Lower lobe of right lung (tissue), 2 donors: ENCODE results near the gene IDNK. TPM values are rescaled to one million over a fixed set of nuclear protein-coding genes. Genes with fewer than 3 reads are reported as not detected.

Source experiments
- ATAC-seq, 2 donors: fragments of 200-7000 bp; cut with Tn5 transposase; one replicate each; pipeline ENCODE4 v1.9.1; 2020 to 2022; ENCODE audit warnings: mild to moderate bottlenecking in 2 of 2, moderate library complexity in 2 of 2
- DNase-seq: peaks from one replicate; pipeline ENCODE4 v3.0.0-alpha.2; 2020
- H3K27ac ChIP-seq: fragments of 200-600 bp; one replicate; pipeline ENCODE4 v1.8.0; 2022
- H3K27me3 ChIP-seq: fragments of 200-600 bp; one replicate; pipeline ENCODE4 v1.8.0; 2022; ENCODE audit warnings: low read depth
- H3K36me3 ChIP-seq: fragments of 200-600 bp; one replicate; pipeline ENCODE4 v1.8.0; 2022; ENCODE audit warnings: mild to moderate bottlenecking
- H3K4me1 ChIP-seq: fragments of 200-600 bp; one replicate; pipeline ENCODE4 v1.8.0; 2022
- H3K4me3 ChIP-seq: fragments of 200-600 bp; one replicate; pipeline ENCODE4 v1.8.0; 2022; ENCODE audit warnings: mild to moderate bottlenecking
- H3K9me3 ChIP-seq: fragments of 200-600 bp; one replicate; pipeline ENCODE4 v1.8.0; 2022
- CTCF ChIP-seq: fragments of 200-600 bp; IDR thresholded peaks from one replicate; pipeline ENCODE4 v1.8.0; 2022; ENCODE audit warnings: antibody characterized with exemption, mild to moderate bottlenecking
- intact Hi-C: fragments of 100-400 bp; cut with DNase I; formaldehyde crosslinking; loops from one replicate; pipeline ENCODE4 v1.11.0; 2022
- long read RNA-seq: library from polyadenylated mRNA; unstranded; transcript quantifications from one replicate; pipeline ENCODE4 v2.0.0, GENCODE V29; 2021
- total RNA-seq: library from RNA; stranded (reverse); fragmentation: NEBNext Ultra II Directional; extraction: Animal tissue kit (Norgen Biotek cat#: 25700); gene quantifications from one replicate; pipeline ENCODE4 v1.2.1, GENCODE V29; 2021
- donor health status: DM: no; HTN: yes; CAD: no; lungs with severe emphysema.

The IDNK gene
- total RNA-seq = 4.2 TPM
- long read RNA-seq, transcript IDNK-202 (5 exons, 692 nt) = major isoform, 5 of 12 reads
- long read RNA-seq, partial matches to known transcripts = 0 of 12 reads
- long read RNA-seq, other reads (novel, unspliced or antisense) = 6 of 12 reads

DNA sequence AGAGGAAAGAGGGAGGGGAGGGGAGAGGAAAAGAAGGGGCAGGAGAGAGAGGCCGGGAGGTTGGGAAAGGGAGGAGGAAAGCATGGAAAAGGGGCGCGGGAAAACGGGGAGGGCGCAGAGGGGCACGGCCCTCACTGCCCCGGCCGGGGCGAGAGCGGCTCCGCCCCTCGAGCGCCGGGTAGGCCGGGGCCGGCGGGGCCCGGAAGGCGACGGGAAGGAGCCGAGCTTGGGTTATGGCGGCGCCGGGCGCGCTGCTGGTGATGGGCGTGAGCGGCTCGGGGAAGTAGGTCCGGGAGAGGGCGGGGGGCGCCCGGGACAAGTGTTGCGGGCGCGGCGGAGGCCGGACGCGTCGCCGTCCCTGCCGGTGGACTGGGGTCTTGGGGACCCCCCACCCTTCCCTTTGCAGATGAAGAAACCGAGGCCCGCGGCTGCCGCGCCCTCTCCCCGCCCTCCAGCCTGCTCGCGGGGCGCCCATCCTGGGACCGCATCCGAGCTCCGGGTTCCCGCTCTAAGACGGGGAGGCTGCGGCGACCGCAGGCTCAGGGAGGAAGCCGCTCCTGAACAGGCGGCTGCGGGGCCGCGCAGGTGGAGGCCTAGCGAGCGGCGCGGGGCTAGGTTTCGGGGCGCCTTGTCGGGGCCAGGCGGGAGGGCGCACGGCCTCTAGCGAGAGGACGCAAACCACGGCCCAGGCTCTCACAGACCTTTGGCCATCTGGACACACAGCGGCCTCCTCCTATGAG lies at the start of gene IDNK:
Gene IDNK (plus strand): TSS at position 205 of the 740 bp plus-strand sequence. CDS start 29 bp downstream, at position 234.
- no peak for TF ChIP-seq CTCF
- intact Hi-C loops = no loop called here
- peak; percentile 93 to 95 for ATAC-seq

GRCh38 chr9:83574482-83574881 lies 48.5 kb upstream of the IDNK start:
- no peak for ATAC-seq
- DNase-seq = no peak

More for the DNA sequence above, at the start of gene IDNK:
- H3K4me3 ChIP-seq = peak within 1 kb of the TSS; percentile 88
- H3K27me3 ChIP-seq = no peaks in the 10 kb centered on the region
- DNase-seq = peak; percentile 79
- H3K36me3 ChIP-seq = peaks cover 14% of the 10 kb centered on the region
- H3K4me1 ChIP-seq = peaks cover 12% of the 10 kb centered on the region
- no peaks in the 10 kb centered on the region for H3K9me3 ChIP-seq
- H3K27ac ChIP-seq = peak within 1 kb of the TSS; percentile 94

DNA sequence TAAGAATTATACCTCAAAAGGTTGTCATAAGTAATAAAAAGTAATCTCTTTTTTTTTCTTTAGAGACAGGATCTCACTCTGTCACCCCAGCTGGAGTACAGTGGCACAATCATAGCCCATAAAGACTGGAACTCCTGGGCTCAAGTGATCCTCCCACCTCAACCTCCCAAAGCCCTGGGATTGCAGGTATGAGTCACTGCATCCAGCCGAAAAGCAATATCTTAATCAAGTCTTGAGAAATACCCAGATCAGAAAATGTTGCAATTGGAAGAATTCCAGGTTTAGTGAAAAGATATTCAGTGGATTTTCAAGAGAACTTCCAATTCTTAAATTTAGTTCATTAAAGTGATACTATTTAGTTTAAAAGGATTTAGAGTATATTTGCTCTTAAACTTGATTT lies 40.9 kb upstream of the IDNK start:
- Histone ChIP-seq H3K4me1 (no peaks in the 10 kb centered on the region), H3K27ac (no peak overlapping the region), H3K27me3 (no peaks in the 10 kb centered on the region), H3K9me3 (no peaks in the 10 kb centered on the region), H3K36me3 (no peaks in the 10 kb centered on the region), H3K4me3 (no peak overlapping the region)
- no peak for ATAC-seq
- no peak for TF ChIP-seq CTCF
- intact Hi-C loops = no loop called here
- no peak for DNase-seq

More at GRCh38 chr9:83574482-83574881, 48.5 kb upstream of the IDNK start:
- no peaks in the 10 kb centered on the region for H3K27me3 ChIP-seq
- no peaks in the 10 kb centered on the region for H3K36me3 ChIP-seq
- peaks cover 3% of the 10 kb centered on the region for H3K4me1 ChIP-seq
- intact Hi-C loops = no loop called here
- no peak overlapping the region for H3K27ac ChIP-seq
- TF ChIP-seq CTCF = no peak
- no peak overlapping the region for H3K4me3 ChIP-seq
- no peaks in the 10 kb centered on the region for H3K9me3 ChIP-seq

DNA sequence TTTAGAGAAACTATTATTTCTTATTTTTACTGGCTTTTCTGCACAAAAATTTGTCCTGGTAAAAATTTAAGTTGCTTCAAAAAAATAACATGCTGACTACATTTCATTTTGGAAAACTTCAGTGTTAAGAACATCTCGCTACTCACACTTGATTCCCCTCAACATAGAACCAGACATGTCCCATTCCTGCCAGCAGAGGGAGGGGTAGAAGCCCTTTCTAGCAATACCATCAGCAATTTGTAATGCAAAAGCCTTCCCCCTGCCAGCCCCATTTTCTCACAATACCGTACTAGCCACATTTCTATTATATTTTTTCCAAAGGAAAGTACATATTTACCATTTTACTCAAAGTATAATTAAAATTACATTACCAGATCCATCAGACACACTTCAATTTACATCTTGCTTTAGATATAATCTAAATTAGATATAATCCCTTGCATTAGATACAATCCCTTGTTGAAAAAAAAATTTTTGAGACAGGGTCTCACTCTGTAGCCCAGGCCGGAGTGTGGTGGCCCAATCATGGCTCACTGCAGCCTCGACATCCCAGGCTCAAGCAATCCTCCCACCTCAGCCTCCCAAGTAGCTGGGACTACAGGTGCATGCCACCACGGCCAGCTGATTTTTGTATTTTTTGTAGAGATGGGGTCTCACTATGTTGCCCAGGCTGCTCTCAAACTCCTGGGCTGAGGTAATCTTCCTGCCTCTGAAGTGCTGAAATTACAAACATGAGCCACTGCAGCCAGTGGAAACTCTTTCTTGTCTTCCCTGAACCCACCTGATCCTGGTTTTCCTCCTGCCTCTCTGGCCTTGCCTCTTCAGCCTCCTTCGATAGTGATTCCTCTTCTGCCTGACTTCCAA lies 39.6 kb upstream of the IDNK start:
- Histone ChIP-seq H3K36me3 (no peaks in the 10 kb centered on the region), H3K27ac (no peak overlapping the region), H3K9me3 (no peaks in the 10 kb centered on the region), H3K4me1 (no peaks in the 10 kb centered on the region), H3K4me3 (no peak overlapping the region), H3K27me3 (no peaks in the 10 kb centered on the region)
- DNase-seq (no peak), ATAC-seq (peak; percentile 70 to 83)
- TF ChIP-seq CTCF = peak; percentile 74
- intact Hi-C loops = no loop called here

DNA sequence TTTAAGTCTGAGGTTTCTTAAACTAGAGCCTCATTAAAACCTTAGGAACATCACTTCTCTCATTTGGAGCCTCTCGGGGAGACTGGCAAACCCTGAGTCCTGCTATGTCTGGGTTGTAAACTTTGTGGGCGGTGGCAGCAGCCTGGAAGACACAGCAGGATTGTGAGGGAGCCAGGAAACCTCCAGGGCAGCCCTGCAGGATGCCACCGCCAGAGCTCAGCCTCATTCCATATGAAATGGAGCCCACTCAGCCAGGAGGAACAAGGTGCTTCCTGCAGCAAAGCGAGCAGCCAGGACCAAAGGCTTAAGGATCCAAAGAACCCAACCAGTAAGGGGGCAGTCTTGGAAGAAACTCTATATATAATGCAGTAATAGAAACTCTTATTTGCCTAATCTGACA lies 37.9 kb upstream of the IDNK start:
- no peaks in the 10 kb centered on the region for H3K9me3 ChIP-seq
- no peak for DNase-seq
- no peaks in the 10 kb centered on the region for H3K4me1 ChIP-seq
- no peak for ATAC-seq
- no peak overlapping the region for H3K4me3 ChIP-seq
- no peak overlapping the region for H3K27ac ChIP-seq
- TF ChIP-seq CTCF = no peak
- intact Hi-C loops = no loop called here
- no peaks in the 10 kb centered on the region for H3K27me3 ChIP-seq
- no peaks in the 10 kb centered on the region for H3K36me3 ChIP-seq
